ENCODE measurements around the gene LRWD1.
A peak's percentile ranks its signal among the peaks of the same experiment; 100 is the strongest.

The LRWD1 gene

DNA sequence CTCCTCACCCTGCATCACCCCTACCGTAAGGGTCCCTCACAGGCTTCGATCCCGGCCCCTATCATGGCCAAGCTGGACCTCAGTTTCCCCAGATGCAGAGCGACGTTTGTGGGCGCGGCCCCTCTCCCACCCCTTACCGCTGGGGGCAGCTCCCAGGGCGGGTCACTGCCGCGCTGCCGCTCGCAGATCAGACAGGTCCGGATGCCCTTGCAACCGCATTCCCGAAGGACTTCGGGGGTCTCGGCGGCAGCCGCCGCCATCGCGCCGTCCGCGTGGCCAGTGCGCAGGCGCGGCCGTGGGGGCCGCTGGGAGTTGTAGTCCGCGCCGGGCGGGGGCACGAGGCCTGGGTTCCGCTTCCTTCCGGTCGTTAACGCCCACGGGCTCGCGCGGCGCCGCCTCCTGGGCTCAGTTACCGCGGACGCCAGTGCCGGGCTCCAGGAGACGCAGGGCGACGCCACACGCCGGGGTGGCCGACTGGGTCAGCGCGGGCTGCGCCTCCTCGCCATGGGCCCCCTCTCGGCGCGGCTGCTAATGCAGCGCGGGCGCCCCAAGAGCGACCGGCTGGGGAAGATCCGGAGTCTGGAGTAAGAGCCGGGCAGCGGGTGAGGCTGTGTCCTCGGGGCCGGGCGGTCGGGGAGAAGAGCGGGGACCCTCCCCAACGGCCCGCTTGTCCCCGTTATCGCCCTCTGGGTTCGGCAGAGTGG lies at the start of gene LRWD1, which contains the start of gene ALKBH4:
LRWD1 (plus strand) TSS at position 408 of the 704 bp plus-strand sequence; CDS start at position 505, 97 bp downstream.
ALKBH4 (minus strand) TSS at position 287 of the 704 bp plus-strand sequence; CDS start at position 260, 27 bp downstream.
- peak; percentile 95 to 97 (median 95) for DNase-seq

GRCh38 chr7:102415685-102416225 lies 49.0 kb upstream of the LRWD1 start:
- DNase-seq, result no peak

DNA sequence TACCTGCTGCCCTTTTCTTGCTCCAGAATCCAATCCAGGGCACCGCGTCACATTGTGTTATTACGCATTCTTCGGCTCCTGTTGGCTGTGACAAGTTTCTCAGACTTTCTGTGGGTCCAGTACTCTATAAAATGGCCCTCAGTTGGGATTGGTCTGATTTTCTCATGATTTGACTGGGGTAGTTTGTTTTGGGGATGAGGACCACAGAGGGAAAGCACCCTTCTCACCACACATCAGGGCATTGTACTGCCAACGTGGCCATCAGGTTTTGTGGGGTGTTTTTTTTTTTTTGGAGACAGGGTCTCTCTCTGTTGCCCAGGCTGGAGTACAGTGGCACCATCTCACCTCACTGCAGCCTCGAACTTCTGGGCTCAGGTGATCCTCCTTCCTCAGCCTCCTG lies 48.4 kb upstream of the LRWD1 start:
- DNase-seq, result no peak

GRCh38 chr7:102417105-102417504 lies 47.7 kb upstream of the LRWD1 start:
- DNase-seq, result no peak

DNA sequence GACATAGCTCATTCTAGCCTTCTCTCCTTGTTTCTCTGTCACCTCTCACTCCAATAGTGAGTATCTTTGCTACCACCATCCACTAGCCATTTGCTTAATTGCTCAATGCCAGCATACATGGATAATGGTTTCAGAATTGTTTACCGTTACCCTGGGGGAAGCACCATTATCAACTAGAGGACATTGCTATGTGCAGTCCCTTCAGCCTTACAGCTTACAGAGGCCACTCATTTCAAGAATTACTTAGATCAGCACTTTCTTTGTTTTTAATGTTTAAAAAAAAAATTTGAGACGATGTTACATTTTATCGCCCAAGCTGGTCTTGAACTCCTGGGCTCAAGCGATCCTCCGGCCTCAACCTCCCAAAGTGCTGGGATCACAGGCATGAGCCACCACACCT lies 46.2 kb upstream of the LRWD1 start:
- no peak for DNase-seq

GRCh38 chr7:102421706-102422240 lies 43.0 kb upstream of the LRWD1 start:
- no peak for DNase-seq

DNA sequence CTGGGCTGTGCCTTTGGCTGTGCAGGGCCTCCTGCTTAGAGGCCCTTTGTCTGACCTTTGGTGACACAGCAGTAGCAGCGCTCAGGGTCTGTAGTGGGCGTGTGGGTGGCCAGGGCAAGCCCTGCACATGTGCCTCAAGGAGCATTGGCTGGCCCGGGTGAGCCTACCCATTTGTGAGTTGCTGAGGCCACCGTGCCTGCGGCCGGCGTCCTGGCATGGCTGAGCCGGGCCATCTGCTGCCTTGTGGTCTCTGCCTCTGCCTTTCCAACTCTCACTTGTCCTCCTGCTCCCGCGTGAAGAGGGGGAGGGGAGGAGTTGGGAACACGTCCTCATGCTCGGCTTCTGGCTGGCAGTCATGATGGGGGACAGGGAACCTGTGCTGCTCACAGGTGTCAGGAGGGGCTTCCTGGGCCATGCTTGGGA lies 40.6 kb upstream of the LRWD1 start:
- no peak for DNase-seq

- no peak for DNase-seq
Measured at GRCh38 chr7:102424787-102425218, 40.0 kb upstream of the LRWD1 start.

- no peak for DNase-seq
Measured at GRCh38 chr7:102425639-102426267, 39.0 kb upstream of the LRWD1 start.

GRCh38 chr7:102426268-102427018 lies 38.3 kb upstream of the LRWD1 start:
- no peak for DNase-seq

GRCh38 chr7:102427019-102427405 lies 37.8 kb upstream of the LRWD1 start:
- no peak for DNase-seq

- no peak for DNase-seq
Measured at GRCh38 chr7:102429141-102429899, 35.5 kb upstream of the LRWD1 start.

DNA sequence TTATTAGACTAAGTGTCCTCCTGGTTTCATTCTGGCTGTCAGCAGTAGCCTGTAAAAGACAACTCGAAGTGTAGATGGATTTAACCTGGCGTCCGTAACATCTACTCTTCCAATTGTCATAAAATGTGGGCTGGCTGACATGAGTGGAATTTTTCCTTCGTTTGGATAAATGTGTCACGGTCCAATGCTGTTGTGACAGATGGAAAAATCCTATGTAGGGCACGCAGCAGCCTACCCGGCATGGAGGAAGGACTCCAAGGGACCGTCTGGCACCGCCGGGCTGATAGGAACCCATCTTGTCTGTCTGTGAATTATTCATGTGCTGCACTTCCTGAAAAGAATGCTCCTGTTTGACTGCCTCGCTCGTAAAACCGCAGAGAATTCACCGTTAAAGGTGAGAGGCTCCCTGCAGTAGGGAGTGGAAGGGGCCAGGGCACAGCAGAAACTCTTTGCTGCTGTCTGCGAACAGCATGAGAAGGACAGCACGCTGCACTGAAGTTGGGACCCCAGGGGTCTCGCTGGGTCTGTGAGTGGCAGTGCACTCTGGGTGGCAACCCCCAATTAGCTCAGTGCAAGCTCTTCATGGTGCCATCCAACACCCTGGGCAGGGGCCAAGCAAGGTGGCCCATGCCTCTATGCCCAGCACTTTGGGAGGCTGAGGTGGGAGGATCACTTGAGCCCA lies 33.0 kb upstream of the LRWD1 start:
- DNase-seq, result peak; percentile 28 to 94 (median 39)

GRCh38 chr7:102432442-102433218 lies 32.2 kb upstream of the LRWD1 start:
- peak in 2 of 3 experiments; percentile 32 to 53 for DNase-seq

DNA sequence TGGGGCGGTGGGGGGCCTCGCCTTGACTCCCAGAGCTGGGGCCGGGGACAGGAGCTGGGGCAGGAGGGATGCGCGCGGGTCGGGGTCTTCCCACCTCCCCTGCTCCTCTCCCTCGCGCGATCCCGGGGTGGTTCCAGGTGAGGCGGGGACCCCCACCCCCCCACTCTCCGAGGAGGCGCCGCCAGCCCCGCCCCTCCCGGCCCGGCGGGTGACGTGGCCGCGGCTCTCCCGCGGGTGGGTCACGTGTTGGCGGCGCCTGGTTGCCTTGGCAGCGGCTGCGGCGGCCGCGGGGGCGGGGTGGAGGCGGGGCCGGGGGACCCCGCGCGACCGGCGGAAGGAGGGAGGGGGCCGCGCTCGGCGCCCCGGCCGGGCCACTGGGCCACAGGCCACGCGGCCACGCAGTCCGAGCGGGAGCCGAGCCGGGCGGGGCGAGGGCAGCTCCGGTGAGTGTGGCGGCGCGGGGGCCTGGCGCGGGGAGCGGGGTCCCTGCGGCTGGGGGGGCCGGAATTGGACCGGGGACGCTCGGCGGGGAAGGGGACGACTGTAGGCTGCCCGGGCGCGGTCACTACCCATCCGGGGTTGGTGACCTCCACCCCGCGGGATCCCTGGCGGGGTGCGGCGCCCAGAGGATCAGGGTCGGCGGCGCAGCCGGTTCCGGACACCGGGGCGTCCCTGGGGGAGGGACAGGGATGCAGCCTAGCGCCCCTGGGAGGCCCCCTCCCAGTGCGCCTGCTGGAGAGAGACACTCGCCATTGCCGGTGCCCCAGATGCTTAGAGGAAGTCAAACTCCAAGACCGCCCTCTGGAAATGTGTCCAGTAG lies 31.4 kb upstream of the LRWD1 start, which contains the start of gene ORAI2:
ORAI2 (plus strand) TSS at position 357 of the 820 bp plus-strand sequence. CDS start 5,382 bp downstream, outside the sequence.
- peak; percentile 83 to 86 (median 83) for DNase-seq

DNA sequence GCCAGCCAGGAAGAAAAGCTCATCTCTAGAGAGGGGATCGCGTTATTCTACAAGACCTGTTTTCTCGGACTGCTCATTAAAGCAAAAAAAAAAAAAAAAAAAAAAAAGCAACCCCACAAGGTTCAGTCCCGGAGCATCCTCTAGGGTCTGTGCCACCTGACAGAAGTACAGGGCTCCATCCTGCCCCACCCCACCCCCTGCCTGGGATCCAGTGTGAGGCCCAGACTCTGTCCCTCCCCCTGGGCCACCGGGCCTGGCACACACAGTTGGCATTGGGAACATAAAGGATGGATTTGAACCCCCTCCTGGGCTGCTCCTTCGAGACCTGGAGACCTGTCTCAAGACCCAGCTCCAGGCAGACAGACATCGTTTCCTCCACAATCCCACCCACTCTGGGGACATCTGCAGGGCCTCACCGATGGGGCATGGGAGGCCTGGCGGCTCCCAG lies 30.7 kb upstream of the LRWD1 start:
- DNase-seq, result peak in 1 of 3 experiments; percentile 49

DNA sequence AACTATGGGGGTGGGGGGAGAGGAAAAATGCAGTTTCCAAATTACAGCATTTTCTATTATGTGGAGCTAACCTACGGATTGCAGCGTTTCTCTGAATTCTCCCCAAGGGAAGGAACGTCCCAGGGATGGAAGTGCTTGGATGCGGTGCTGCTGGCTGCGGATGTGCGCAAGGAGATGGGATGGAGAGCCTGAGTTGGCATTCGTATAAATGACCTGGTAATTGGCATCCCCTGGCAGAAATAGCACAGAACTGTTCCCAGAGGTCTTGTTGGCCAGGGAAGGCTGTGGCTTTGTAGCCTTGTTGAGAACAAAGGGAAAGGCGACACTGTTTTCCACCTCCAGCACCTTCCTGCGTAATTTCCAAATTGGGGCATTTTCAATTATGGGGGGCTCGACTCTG lies 28.7 kb upstream of the LRWD1 start:
- no peak for DNase-seq

- no peak for DNase-seq
Measured at GRCh38 chr7:102439963-102440795, 24.6 kb upstream of the LRWD1 start.

Data from NCI-H1417 (cell line).